GM19240 (cell line): Measurements from ENCODE around the gene SERPINB13.
"Not testable (repeated sequence)": the region's sequence is repeated elsewhere in the genome, so short reads cannot be mapped to it uniquely, and the experiment has no call there.

ENCODE experiments used
- DNase-seq: peaks from one replicate; pipeline ENCODE4 v3.0.0; 2011; ENCODE audit warnings: low spot score; ENCODE audit not compliant: insufficient read length

The SERPINB13 gene

GRCh38 chr18:63590373-63590772 lies 3.2 kb downstream of the SERPINB13 start:
- DNase-seq, result no peak

GRCh38 chr18:63590966-63591695 lies 4.0 kb downstream of the SERPINB13 start:
- no peak for DNase-seq

- DNase-seq, result no peak
Measured at GRCh38 chr18:63591725-63592124, 4.6 kb downstream of the SERPINB13 start.

GRCh38 chr18:63592471-63592870 lies 5.3 kb downstream of the SERPINB13 start:
- no peak for DNase-seq

- DNase-seq, result no peak
Measured at GRCh38 chr18:63596964-63597363, 9.8 kb downstream of the SERPINB13 start.

GRCh38 chr18:63603355-63603754 lies 16.2 kb downstream of the SERPINB13 start:
- no peak for DNase-seq

GRCh38 chr18:63603772-63604171 lies 16.6 kb downstream of the SERPINB13 start:
- peak; percentile 18 for DNase-seq

GRCh38 chr18:63604791-63605567 lies 17.8 kb downstream of the SERPINB13 start:
- DNase-seq, result no peak

- DNase-seq, result no peak
Measured at GRCh38 chr18:63606526-63606925, 19.4 kb downstream of the SERPINB13 start.

- DNase-seq, result no peak
Measured at GRCh38 chr18:63613420-63613819, 26.3 kb downstream of the SERPINB13 start.

GRCh38 chr18:63617049-63617914 lies 30.1 kb downstream of the SERPINB13 start:
- DNase-seq, result no peak

GRCh38 chr18:63617915-63618234 lies 30.7 kb downstream of the SERPINB13 start:
- no peak for DNase-seq

GRCh38 chr18:63619661-63620060 lies 32.5 kb downstream of the SERPINB13 start:
- no peak for DNase-seq

GRCh38 chr18:63624863-63625262 lies 37.7 kb downstream of the SERPINB13 start:
- no peak for DNase-seq

- no peak for DNase-seq
Measured at GRCh38 chr18:63626431-63626830, 39.3 kb downstream of the SERPINB13 start.

GRCh38 chr18:63627819-63628218 lies 40.7 kb downstream of the SERPINB13 start:
- DNase-seq, result no peak

- DNase-seq, result no peak
Measured at GRCh38 chr18:63637703-63638102, 50.6 kb downstream of the SERPINB13 start.

GRCh38 chr18:63641157-63641680 lies 54.1 kb downstream of the SERPINB13 start:
- not testable (repeated sequence) for DNase-seq

GRCh38 chr18:63642668-63643356 lies 55.7 kb downstream of the SERPINB13 start:
- DNase-seq, result not testable (repeated sequence)

- DNase-seq, result not testable (repeated sequence)
Measured at GRCh38 chr18:63644142-63644541, 57.0 kb downstream of the SERPINB13 start, which contains the start of gene SERPINB4. Gene SERPINB4 (minus strand): TSS chr18:63644256. CDS start chr18:63643577, 679 bp downstream.

- DNase-seq, result not testable (repeated sequence)
Measured at GRCh38 chr18:63644694-63645093, 57.6 kb downstream of the SERPINB13 start.
